WI38 (cell line): ENCODE results near the gene MMP17.
"Not testable (repeated sequence)": the region's sequence is repeated elsewhere in the genome, so short reads cannot be mapped to it uniquely, and the experiment has no call there.

Experiments used
- H3K4me3 ChIP-seq: 2 replicates; pipeline ENCODE4 v1.5.1; 2011; ENCODE audit warnings: low read depth, mild to moderate bottlenecking, control low read depth, low read length
- CTCF ChIP-seq: IDR thresholded peaks from 2 replicates; pipeline ENCODE4 v1.5.1; 2012; ENCODE audit warnings: low read depth, mild to moderate bottlenecking, control low read depth, low read length

The MMP17 gene

DNA sequence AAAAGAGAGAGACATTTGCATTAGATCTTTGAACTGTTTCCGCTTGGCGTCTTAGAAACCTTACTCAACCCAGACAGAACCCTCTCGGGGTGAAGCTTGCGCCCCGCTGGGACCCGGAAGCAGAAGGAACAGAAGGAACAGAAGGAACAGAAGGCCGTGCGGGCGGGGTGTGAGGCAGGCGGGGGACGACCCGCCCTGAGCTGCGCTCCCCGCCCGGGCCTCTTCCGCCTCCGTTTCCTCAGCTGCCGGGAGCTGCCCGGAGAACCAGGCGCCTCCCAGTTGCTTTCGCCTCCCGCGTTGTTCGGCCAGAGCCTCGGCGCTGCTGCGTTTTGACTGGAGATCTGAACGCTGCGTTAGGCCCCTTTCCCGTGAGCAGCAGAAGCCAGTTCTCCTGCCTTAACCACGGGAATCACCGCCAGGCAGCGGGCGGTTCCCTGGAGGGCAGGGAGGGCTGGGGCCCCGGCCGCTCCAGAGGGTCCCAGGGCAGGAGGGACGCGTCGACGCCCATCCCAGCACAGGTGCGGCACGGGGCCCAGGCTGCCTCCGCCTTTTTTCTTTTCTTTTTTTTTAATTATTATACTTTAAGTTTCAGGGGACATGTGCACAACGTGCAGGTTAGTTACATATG is 19.3 kb upstream of the MMP17 start:
- no peak overlapping the region for H3K4me3 ChIP-seq
- TF ChIP-seq CTCF, result no peak

GRCh38 chr12:131809476-131810254 is 18.5 kb upstream of the MMP17 start:
- H3K4me3 ChIP-seq, result not testable (repeated sequence)

DNA sequence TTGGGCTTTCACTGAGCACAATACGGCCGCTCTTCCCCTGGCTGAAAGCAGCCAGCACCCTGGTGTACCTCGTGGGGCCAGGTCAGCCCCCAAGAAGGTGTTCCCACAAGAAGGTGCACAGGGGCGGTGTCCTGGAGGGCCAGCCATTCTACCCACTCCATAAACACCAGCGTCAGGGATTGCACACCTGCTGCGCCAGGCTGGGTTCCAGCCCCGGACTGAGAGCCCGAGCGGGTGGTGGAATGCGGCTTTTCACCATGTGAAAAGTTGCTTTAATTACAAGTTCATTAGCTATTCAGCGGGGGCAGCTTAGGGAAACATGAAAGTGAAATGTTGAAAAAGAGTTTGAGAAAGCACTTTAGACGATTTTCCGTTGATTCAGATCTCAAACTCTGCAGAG is 17.5 kb upstream of the MMP17 start:
- H3K4me3 ChIP-seq, result no peak overlapping the region
- TF ChIP-seq CTCF, result no peak

- no peak for TF ChIP-seq CTCF
- H3K4me3 ChIP-seq, result no peak overlapping the region
Observed at GRCh38 chr12:131815131-131815530, 13.1 kb upstream of the MMP17 start.

DNA sequence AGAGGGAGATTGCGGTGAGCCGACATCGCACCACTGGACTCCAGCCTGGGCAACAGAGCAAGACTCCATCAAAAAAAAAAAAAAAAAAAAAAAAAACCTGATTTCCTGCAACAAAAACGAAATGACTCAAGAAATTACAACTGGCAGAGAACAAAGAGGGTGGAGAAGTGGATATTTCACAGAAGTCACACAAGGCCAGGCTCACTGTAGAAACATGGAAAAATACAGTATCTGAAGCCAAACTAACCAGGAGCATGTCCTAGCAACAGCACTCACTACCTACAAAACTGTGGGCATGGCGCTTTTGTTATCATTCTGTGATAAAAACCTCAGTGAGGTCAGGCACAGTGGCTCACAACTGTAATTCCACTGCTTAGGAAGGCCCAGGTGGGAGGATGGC is 11.7 kb upstream of the MMP17 start:
- TF ChIP-seq CTCF, result no peak
- H3K4me3 ChIP-seq, result no peak overlapping the region

DNA sequence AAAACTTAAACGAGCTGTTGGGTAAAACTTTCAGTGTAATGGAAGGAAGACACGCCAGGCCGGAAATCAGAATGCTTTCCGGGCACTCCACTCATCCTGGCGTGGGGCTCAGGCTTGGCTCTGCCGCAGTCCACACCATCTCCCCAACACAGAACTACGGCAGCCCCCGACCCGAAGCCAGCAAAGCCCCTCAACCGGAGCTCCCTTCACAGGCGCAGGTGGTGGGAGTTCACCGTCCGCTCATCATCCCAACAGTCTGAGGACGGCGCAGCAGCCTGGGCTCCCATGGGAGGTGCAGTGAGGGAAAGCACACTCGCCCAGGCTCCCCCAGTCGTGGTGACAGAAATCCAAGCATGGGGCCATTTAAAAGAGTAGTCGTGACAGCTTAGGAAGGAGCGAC is 11.0 kb upstream of the MMP17 start:
- H3K4me3 ChIP-seq, result no peak overlapping the region
- TF ChIP-seq CTCF, result no peak

DNA sequence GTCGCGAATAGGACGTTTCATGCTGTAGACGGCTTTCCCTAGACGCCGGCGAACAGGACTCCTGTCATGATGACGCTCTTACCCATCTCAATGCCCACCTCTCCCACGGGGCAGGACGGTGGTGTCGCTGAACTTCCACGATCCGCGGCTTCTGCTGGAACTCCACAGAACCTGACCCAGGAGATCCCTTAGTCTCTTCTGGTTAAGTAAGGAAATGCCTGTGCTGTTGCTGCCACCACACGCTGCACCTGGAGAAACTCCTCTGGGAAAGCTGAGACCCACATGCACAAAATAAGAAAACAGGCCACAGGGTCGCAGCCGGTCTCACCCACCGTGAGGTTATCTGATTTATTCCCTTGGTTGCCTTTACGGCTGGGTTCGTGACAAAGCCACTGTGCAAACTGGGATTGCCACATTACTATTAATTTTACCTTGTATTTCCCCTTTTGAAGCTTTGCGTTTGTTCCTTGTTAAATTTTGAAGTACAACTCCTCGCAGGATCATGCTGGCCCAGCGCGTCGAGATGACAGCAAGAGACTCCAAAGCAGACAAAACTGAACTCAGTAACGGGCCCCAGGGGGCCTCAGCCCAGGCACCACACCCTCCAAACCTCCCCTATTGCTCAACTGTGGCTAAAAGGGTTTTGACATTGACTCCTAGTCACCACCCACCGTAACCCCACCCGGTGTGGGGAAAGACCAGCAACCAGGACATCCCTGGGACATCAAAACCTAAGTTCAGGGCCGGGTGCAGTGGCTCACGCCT is 9.2 kb upstream of the MMP17 start:
- TF ChIP-seq CTCF, result no peak

More for the DNA sequence above, 9.2 kb upstream of the MMP17 start:
- no peak overlapping the region for H3K4me3 ChIP-seq
